Upper lobe of left lung (tissue), 6 donors: ENCODE results near the gene ZNF593. TPM values are rescaled to one million over a fixed set of nuclear protein-coding genes. Genes with fewer than 3 reads are reported as not detected.

Source experiments
- ATAC-seq, 2 donors: fragments of 200-7000 bp; cut with Tn5 transposase; one replicate each; pipeline ENCODE4 v1.9.1; 2022; ENCODE audit warnings: mild to moderate bottlenecking in 2 of 2, moderate library complexity in 2 of 2; ENCODE audit not compliant: low FRiP score in 2 of 2
- DNase-seq, 2 donors: peaks; one replicate each; pipeline ENCODE4 v3.0.0-alpha.2; 2019 to 2020
- H3K27ac ChIP-seq, 4 donors: fragments of 200-600 bp; sonication (generic); one replicate each; pipeline ENCODE4 v1.5.1; 2016 to 2019
- H3K27me3 ChIP-seq, 4 donors: fragments of 200-600 bp; sonication (generic); one replicate each; pipeline ENCODE4 v1.5.1; 2017 to 2019
- H3K36me3 ChIP-seq, 4 donors: fragments of 200-600 bp; sonication (generic); one replicate each; pipeline ENCODE4 v1.5.1; 2016 to 2019
- H3K4me1 ChIP-seq, 4 donors: fragments of 200-600 bp; sonication (generic); one replicate each; pipeline ENCODE4 v1.5.1; 2018 to 2019
- H3K4me3 ChIP-seq, 4 donors: fragments of 200-600 bp; sonication (generic); one replicate each; pipeline ENCODE4 v1.5.1; 2017 to 2019; ENCODE audit warnings: mild to moderate bottlenecking in 2 of 4, moderate library complexity in 1 of 4
- H3K9me3 ChIP-seq, 4 donors: fragments of 200-600 bp; sonication (generic); one replicate each; pipeline ENCODE4 v1.5.1; 2018 to 2019
- CTCF ChIP-seq, 6 experiments: fragments of 450-650 bp in 4 of 6; fragments of 200-600 bp in 2 of 6; sonication (generic) in 2 of 6; IDR thresholded peaks; one replicate each; pipeline ENCODE4 v1.5.1; 2016 to 2019; ENCODE audit warnings: antibody characterized with exemption in 6 of 6
- EP300 ChIP-seq, 4 donors: sonication (generic); formaldehyde crosslinking; IDR thresholded peaks; one replicate each; pipeline ENCODE4 v1.5.1; 2017; ENCODE audit warnings: antibody characterized with exemption in 4 of 4, control low read depth in 2 of 4
- POLR2A ChIP-seq, 4 donors: fragments of 450-650 bp; IDR thresholded peaks; one replicate each; pipeline ENCODE4 v1.5.1; 2016 to 2017; ENCODE audit warnings: antibody characterized with exemption in 4 of 4, mild to moderate bottlenecking in 2 of 4
- POLR2AphosphoS5 ChIP-seq, 2 donors: sonication (generic); formaldehyde crosslinking; IDR thresholded peaks; one replicate each; pipeline ENCODE4 v1.5.1; 2017; ENCODE audit warnings: antibody characterized with exemption in 2 of 2
- WGBS, 2 donors: methylation state at CpG; one replicate each; pipeline ENCODE4 v1.1.5; 2017 to 2018; 5-methylcytosine and 5-hydroxymethylcytosine counted together
- total RNA-seq, 6 donors: library from RNA; depleted of rRNA in 4 of 6; stranded (reverse); fragments of >200 nt in 4 of 6; gene quantifications; one replicate each; pipeline versions ENCODE4 v1.1.0 to v1.2.1, GENCODE V29; 2016 to 2021
- donor health status: DM: no; HTN: no; CAD: no; lungs with moderate emphysema.
- donor health status: DM: no; HTN: yes; CAD: no; lungs with severe emphysema.

ZNF593 gene
- total RNA-seq, 6 donors from 2014 or later = 9.8 to 46.5 (median 29.2) TPM

GRCh38 chr1:26162220-26162709 lies 7.4 kb upstream of the ZNF593 start:
- WGBS, 2 donors = 26 to 31% methylated on average over 19 to 21 of the region's 21 CpGs
- peaks cover 0 to 3% (median 0%) of the 10 kb centered on the region in 4 donors for H3K27me3 ChIP-seq
- no peak for TF ChIP-seq POLR2A (IDR thresholded peaks at IDR 0.05)
- TF ChIP-seq CTCF (IDR thresholded peaks at IDR 0.05) = no peak
- TF ChIP-seq EP300 (IDR thresholded peaks at IDR 0.05) = no peak
- no peak for TF ChIP-seq POLR2AphosphoS5 (IDR thresholded peaks at IDR 0.05)
- peak overlapping the region in 3 of 4 donors; percentile 45 to 62 (median 59) for H3K4me3 ChIP-seq
- H3K4me1 ChIP-seq = peaks cover 22 to 35% (median 34%) of the 10 kb centered on the region in 4 donors
- H3K27ac ChIP-seq = peak overlapping the region in 1 of 4 donors; percentile 81
- DNase-seq (no peak), ATAC-seq (no peak)
- no peaks in the 10 kb centered on the region for H3K9me3 ChIP-seq
- no peaks in the 10 kb centered on the region for H3K36me3 ChIP-seq

GRCh38 chr1:26163684-26164035 lies 6.0 kb upstream of the ZNF593 start:
- no peak for ATAC-seq
- no peak overlapping the region for H3K27ac ChIP-seq

GRCh38 chr1:26164036-26164860 lies 5.5 kb upstream of the ZNF593 start:
- TF ChIP-seq CTCF (IDR thresholded peaks at IDR 0.05) = peak; percentile 76 to 92 (median 88)
- TF ChIP-seq POLR2A (IDR thresholded peaks at IDR 0.05) = no peak
- Histone ChIP-seq H3K27me3 (peaks cover 0 to 3% (median 0%) of the 10 kb centered on the region in 4 donors), H3K27ac (peak overlapping the region in 2 of 4 donors; percentile 52 to 65), H3K4me1 (peaks cover 22 to 35% (median 29%) of the 10 kb centered on the region in 4 donors), H3K36me3 (no peaks in the 10 kb centered on the region), H3K4me3 (peak overlapping the region in 3 of 4 donors; percentile 37 to 49 (median 43)), H3K9me3 (no peaks in the 10 kb centered on the region)
- ATAC-seq (peak in 1 of 2 donors; percentile 80), DNase-seq (peak in 1 of 2 donors; percentile 93)
- WGBS, 2 donors = 24 to 32% methylated on average over 21 to 41 of the region's 72 CpGs

More at GRCh38 chr1:26163684-26164035, 6.0 kb upstream of the ZNF593 start:
- no peak for DNase-seq
- no peaks in the 10 kb centered on the region for H3K36me3 ChIP-seq
- H3K27me3 ChIP-seq = peaks cover 0 to 3% (median 0%) of the 10 kb centered on the region in 4 donors
- 74 to 77% methylated on average over 8 to 9 of the region's 9 CpGs for WGBS, 2 donors
- TF ChIP-seq EP300 (IDR thresholded peaks at IDR 0.05) (no peak), CTCF (IDR thresholded peaks at IDR 0.05) (no peak), POLR2A (IDR thresholded peaks at IDR 0.05) (no peak), POLR2AphosphoS5 (IDR thresholded peaks at IDR 0.05) (no peak)
- H3K9me3 ChIP-seq = no peaks in the 10 kb centered on the region
- peaks cover 22 to 33% (median 29%) of the 10 kb centered on the region in 4 donors for H3K4me1 ChIP-seq
- peak overlapping the region in 2 of 4 donors; percentile 37 to 43 for H3K4me3 ChIP-seq

GRCh38 chr1:26164861-26165842 lies 4.6 kb upstream of the ZNF593 start:
- ATAC-seq (no peak), DNase-seq (no peak)
- Histone ChIP-seq H3K27ac (peak overlapping the region in 2 of 4 donors; percentile 52 to 65), H3K36me3 (no peaks in the 10 kb centered on the region), H3K9me3 (no peaks in the 10 kb centered on the region), H3K4me3 (no peak overlapping the region), H3K27me3 (peaks cover 0 to 3% (median 0%) of the 10 kb centered on the region in 4 donors), H3K4me1 (peaks cover 22 to 41% (median 30%) of the 10 kb centered on the region in 4 donors)
- 63 to 64% methylated on average over 18 to 19 of the region's 19 CpGs for WGBS, 2 donors
- no peak for TF ChIP-seq POLR2A (IDR thresholded peaks at IDR 0.05)
- no peak for TF ChIP-seq CTCF (IDR thresholded peaks at IDR 0.05)
- TF ChIP-seq EP300 (IDR thresholded peaks at IDR 0.05) = no peak
- TF ChIP-seq POLR2AphosphoS5 (IDR thresholded peaks at IDR 0.05) = no peak
